Stimulated activated CD4-positive, alpha-beta T cell treated with anti-CD3 and anti-CD28 coated beads, Interleukin-12 subunit alpha, Interleukin-12 subunit beta, amount 100 ng/mL, for 48 hours (primary cell): Measurements from ENCODE around the gene NUDT7.

ENCODE experiments used
- DNase-seq, 3 donors: peaks; one replicate each; pipeline ENCODE4 v3.0.0-alpha.2; 2020; ENCODE audit warnings: low read depth in 2 of 3, low spot score in 1 of 3

Gene NUDT7

DNA sequence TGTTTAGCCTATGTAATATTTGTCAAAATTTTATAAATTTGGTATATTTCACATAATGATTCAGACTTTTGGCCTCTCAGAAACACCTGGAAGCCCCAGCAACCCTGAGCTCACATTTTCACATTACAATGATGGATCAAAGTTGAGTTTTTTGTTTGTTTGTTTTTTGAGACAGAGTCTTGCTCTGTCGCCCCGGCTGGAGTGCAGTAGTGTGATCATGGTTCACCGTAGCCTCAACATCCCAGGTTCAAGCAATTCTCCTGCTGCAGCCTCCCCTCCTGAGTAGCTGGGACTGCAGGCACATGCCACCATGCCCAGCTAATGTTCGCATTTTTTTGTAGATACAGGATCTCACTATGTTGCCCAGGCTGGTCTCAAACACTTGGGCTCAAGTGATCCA is 55.4 kb downstream of the NUDT7 start:
- DNase-seq = no peak

DNA sequence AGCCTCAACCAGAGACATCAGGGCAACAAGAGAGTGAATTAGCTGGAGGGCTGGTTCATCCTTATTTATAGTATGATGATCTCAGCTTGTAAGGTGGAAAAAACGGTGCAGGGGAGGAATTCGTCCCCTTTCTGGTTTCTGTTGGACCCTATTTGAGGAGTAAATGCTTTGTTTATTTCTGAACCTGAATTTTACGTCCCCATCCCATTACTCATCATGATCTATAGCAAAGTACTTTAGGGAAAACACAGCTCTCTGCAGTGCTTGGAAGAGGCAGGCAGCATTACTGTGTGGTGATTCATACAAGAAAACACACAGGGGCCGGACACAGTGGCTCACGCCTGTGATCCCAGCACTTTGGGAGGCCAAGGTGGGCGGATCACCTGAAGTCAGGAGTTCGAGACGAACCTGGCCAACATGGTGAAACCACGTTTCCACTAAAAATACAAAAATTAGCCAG is 58.1 kb downstream of the NUDT7 start:
- no peak for DNase-seq

DNA sequence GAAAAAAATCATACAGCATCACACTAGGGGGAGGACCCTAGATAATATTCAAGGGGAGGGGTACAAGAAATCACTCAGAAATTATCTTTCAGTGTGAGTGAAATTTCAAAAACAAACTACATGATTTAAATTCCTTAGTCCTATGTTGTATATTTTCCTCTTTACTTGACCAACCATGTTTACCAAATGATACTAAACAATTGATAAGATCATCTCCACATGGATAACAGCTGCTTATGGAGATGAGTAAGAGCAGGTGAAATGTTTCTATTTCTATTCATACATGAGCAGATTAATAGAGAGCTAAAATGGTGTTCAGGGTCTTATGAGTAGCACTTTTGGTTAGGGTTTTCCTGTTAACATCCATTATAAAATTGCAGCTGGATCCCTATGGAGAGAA is 58.8 kb downstream of the NUDT7 start:
- DNase-seq = no peak

DNA sequence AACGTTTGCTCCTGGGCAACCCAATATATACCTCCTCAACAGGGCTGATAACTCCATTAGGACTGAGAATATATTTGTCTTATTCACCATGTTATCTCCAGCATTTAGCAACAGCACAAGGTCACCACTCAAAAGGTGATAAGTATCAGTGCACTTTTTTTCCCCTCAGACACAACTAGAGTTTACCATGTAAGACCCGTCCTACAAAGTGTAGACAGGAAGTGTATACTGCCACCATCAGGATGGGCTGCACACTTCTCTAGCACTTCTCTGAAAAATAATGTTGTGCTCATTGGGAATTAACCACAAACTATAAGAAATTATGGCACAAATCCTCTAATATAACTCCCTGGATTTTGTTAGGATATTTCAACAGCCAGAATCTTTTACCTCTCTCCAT is 60.4 kb downstream of the NUDT7 start:
- no peak for DNase-seq

DNA sequence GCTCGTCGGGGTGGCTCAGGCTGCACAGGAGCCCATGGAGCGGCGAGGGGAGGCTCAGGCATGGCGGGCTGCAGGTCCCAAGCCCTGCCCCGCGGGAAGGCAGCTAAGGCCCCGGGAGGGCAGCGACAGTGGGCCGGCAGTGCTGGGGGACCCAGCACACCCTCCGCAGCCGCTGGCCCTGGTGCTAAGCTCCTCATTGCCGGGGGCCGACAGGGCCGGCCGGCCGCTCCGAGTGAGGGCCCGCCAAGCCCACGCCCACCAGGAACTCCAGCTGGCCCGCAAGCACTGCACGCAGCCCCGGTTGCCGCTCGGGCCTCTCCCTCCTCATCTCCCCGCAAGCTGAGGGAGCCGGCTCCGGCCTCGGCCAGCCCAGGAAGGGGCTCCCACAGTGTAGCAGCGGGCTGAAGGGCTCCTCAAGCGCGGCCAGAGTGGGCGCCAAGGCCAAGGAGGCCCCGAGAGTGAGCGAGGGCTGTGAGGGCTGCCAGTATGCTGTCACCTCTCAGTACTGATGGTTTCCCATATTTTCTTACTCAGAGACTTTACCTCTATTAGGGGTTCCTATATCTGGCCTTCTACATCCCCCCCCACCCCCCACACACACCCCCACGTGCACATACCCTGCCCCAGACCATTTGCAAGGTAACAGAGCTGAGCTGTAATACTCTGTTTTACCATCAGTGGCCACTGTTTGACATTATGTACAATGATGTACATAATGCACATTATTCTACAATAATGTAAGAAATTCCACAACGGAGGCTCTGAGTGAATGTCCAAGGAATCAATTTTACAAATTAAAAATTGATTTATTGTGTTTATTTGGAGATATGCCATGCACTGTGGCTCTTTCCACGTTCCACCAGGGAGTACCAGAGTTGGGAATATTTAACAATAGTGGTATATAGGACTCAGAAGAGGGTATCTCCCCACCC is 62.4 kb downstream of the NUDT7 start:
- DNase-seq = no peak

DNA sequence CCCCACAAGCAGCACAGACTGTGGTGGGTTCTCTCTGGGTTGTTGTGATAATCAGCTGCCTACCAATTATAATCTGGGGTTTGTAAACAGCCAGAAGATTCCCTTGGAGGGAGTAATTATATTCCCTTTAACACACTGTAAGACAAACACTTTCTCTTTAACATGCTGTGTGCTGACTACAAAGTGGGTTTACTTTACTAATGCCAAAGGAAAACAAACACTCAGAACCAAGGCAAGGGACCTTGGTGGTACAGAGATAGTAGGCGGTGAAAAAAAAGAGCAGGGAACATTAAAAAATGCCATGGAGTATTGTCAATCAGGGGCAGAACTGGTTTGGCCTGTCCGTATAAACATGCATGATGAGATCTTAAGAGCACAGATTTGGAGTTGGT is 63.1 kb downstream of the NUDT7 start:
- DNase-seq = no peak

DNA sequence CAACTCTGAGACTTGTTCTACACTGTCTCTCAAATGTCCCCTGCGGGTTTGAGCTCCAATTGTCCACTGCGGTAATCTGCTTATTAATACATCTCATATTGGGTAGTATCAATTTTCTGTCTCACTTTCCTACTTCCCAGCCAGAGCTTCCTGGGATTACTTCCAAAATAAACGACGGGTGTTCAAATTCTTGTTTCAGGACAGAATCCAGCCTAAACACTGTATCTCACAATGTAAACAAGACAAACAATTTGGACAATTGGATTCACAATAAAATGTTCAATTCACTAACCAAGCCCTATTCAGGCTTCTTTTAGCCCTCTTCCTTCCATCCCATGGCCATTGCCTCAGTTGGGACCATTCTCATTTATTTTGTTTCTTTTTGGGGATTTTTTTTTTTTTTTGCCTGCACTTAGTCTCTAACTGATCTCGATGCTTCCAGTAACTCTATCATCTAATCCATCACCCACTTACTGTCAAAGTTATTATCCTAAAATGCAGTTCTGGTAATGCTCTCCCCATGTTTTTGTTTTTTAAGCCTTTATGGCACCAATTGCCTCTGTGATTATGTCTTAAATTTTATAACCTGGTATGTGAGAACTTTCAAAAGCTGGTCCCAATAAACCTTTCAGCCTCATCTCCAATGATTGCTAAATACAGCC is 64.0 kb downstream of the NUDT7 start:
- no peak for DNase-seq

DNA sequence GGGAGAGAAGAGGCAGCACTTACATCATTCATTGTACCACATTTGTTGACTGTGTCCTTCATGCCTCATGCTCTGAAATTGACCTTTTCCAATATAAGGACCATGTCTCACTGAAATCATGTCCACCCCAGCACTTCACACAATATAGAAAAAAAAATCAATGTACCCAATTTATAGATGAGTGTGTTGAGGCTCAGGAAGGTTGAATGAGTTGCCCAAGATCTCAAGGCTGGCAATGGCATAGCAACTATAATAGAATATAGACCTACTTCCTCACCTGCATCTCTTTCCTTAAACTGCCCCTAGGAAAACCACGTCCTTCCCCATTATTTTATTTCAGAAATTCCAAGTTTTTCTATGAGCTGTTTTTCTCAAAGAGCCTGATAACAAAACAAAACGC is 65.1 kb downstream of the NUDT7 start:
- no peak for DNase-seq

DNA sequence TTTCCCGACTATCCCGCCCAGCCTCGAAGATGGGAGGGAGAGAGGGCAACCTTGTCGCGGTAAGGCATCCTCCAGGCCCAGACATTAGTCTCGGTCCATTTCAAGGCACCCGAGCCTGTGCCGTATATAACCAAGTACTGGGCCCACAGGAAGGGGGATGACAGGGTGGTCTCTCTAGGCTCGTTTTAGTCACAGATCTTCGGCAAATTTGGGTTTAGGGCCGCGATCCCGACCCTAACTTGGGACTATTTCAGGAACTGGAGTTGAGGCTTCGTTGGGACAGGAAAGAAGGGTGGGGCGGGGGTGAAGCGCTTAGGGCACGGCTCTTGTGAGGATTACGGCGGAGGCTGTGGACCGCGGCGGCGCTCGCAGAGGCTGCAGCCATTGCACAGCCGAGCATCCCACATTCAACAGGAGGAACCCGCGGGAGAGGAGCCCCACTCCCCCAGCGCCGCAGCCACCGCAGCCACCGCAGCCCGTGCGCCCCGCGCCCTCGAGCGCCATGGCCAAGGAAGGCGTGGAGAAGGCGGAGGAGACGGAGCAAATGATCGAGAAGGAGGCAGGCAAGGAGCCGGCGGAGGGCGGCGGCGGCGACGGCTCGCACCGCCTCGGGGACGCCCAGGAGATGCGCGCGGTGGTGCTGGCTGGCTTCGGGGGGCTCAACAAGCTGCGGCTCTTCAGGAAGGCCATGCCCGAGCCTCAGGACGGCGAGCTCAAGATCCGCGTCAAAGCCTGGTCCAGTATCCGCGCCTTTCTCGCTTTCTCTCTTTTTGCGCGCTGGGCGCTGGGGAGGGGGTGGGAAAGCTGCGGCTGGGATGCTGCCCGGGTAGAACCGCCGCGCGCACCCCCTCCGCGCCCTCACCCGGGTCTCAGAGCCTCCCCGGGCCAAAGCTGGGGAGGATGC is 66.1 kb downstream of the NUDT7 start, which contains the start of gene VAT1L:
TSS of gene VAT1L (plus strand) at position 384 of the 904 bp plus-strand sequence. CDS start at position 503, 119 bp downstream.
- peak in 1 of 3 donors; percentile 12 for DNase-seq

DNA sequence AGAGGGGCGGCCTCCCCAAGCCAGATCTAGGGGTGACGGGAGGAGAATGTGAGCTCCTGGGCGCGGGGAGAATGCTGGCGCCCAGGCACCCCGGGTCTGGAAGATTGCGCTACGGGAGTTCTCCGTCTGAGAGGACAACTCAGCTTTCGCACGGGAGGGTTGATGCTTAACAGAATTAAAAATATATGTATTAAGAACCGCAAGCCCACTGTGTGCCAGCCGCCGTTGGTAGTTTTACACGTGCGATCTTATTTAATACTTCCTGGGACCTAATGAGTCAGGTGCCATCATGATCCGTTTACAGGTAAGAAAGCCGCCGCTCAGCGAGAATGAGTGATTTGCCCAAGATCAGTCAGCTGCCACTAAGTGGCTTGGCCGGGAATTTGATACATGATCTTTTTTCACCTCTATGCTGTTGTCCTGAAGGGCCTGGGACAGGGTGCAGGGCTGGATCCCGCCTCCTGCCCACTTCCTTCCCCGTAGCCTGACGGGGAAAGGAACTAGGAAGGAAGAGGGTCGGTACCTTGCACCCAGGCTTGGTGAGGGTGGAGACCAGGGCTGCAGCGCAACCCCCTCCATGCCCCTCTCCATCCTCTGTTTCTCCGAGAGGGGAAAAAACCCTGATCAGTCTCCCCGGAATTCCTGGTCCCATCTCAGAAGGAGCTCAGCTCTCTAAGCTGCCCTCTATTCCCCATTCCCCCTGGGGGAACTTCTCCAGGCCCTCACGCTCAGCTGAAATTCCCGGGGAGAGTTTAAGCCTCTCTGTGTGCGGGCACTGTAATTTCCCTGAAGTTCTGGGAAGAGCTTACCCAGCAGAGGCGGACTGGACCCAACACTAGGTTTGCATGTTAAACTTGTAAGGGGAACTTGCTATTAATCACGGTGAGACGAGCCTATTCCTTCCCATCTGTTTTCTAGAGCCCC is 67.0 kb downstream of the NUDT7 start:
- no peak for DNase-seq

DNA sequence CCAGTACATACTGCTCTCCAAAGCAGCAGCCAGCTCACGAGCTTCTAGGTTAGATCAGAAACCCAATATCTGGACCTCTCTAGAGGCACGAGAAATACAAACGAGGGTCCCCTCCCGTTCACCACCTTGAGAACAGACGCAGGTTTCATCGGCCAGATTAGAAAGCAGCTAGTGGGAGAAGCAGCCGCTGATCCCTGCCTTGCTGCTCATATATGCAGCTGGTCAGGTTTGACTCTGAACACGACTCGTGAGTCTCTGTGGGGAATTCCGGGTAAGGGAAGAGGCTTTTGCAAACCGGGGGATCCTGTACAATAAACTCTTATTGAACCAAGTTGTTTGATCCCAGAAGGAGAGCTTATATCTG is 67.7 kb downstream of the NUDT7 start:
- no peak for DNase-seq

DNA sequence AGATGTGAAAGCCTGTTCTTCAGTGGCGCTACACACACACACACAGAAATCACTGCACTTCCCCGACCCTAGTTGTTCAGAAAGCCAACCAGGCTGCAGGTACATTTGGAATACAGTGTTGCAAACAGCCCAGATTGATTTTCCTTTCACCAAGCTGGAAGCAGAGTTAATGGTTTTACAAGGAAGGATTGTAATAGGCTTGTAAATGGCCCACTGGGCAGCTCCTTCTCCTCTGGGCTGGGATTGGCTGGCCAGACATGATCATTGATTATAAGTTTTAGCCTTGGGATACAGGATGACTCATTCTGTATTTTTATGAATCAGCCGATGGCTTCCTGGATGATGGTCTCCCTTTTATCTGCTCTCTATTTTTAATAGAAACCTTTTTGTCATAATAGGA is 68.6 kb downstream of the NUDT7 start:
- no peak for DNase-seq
